IPS DF 6.9 (cell line): ENCODE measurements around the gene RMRP.

Source experiments
- DNase-seq: peaks from one replicate; pipeline ENCODE4 v3.0.0-alpha.2; 2013; ENCODE audit warnings: low read depth, low spot score
- H3K27ac ChIP-seq: one replicate; pipeline ENCODE4 v1.5.1; 2013; ENCODE audit warnings: low read length, control low read depth
- H3K27me3 ChIP-seq: 2 replicates; pipeline ENCODE4 v1.6.1; 2013; ENCODE audit warnings: mild to moderate bottlenecking, low read length; ENCODE audit not compliant: control insufficient read depth, insufficient read depth
- H3K36me3 ChIP-seq: 2 replicates; pipeline ENCODE4 v1.6.1; 2013; ENCODE audit warnings: low read length; ENCODE audit not compliant: control insufficient read depth, insufficient read depth
- H3K4me1 ChIP-seq: 2 replicates; pipeline ENCODE4 v1.6.1; 2013; ENCODE audit warnings: low read length; ENCODE audit not compliant: control insufficient read depth, insufficient read depth
- H3K4me3 ChIP-seq: 2 replicates; pipeline ENCODE4 v1.5.1; 2013; ENCODE audit warnings: mild to moderate bottlenecking, low read length
- H3K9me3 ChIP-seq: 2 replicates; pipeline ENCODE4 v1.6.1; 2013; ENCODE audit warnings: low read length, inconsistent platforms; ENCODE audit not compliant: control insufficient read depth, insufficient read depth
- WGBS: extraction: QIAGEN DNeasy Blood & Tissue Kit; methylation state at CpG from one replicate; pipeline ENCODE4 v1.1.7; 2013; ENCODE audit warnings: mixed read lengths, missing lambda C conversion rate; ENCODE audit not compliant: insufficient read length, insufficient coverage; 5-methylcytosine and 5-hydroxymethylcytosine counted together

RMRP gene

DNA sequence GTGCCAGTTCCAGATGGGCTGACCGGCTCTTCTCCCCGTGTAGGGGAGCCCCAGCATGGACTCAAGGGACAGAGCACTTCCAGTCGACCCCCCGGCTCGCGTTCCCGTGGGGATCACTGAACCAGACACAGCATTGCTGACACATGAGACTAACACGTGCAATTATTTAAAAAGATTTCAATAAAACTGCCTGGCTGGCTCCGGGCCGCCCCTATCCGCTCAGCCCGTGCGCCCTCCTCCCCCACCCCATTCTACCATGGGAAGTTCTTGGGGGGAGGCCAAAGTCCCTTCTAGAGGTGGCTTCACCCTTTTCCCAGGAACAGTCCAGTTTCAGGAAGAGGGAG, 48.0 kb downstream of the RMRP start:
- Histone ChIP-seq H3K4me1 (peaks cover 1% of the 10 kb centered on the region; the same call in 1 of the 2 replicates), H3K27me3 (no peaks in the 10 kb centered on the region), H3K36me3 (0 out of 2 replicates have a peak, but pooled peaks cover 3% of the 10 kb centered on the region), H3K27ac (no peak overlapping the region), H3K4me3 (no peak overlapping the region), H3K9me3 (no peaks in the 10 kb centered on the region)
- DNase-seq, result no peak
- no CpG with 5 or more reads among the region's 13 CpGs for WGBS

DNA sequence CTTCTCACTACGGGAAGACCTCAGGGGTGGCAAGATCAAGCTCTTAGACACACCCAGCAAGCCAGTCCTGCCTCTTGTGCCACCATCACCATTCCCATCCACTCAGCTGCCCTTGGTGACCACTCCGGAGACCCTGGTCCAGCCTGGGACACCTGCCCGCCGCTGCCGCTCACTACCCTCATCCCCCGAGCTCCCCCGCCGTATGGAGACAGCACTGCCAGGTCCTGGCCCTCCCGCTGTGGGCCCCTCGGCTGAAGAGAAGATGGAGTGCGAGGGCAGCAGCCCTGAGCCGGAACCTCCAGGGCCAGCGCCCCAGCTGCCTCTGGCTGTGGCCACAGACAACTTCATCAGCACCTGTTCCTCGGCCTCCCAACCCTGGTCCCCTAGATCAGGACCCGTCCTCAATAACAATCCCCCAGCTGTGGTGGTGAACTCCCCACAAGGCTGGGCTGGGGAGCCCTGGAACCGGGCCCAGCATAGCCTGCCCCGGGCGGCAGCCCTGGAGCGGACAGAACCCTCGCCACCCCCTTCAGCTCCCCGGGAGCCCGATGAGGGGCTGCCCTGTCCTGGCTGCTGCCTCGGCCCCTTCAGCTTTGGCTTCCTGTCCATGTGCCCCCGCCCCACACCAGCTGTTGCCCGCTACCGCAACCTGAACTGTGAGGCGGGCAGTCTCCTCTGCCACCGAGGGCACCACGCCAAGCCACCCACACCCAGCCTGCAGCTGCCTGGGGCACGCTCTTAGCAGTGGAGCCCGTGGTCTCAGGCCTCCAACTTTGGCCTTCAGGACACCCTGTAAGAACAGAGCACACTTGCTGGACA, 48.6 kb downstream of the RMRP start:
- Histone ChIP-seq H3K27me3 (no peaks in the 10 kb centered on the region), H3K36me3 (0 out of 2 replicates have a peak, but pooled peaks cover 3% of the 10 kb centered on the region), H3K9me3 (no peaks in the 10 kb centered on the region), H3K4me1 (peaks cover 1% of the 10 kb centered on the region; the same call in 1 of the 2 replicates), H3K27ac (no peak overlapping the region), H3K4me3 (no peak overlapping the region)
- no CpG with 5 or more reads among the region's 31 CpGs for WGBS
- DNase-seq, result no peak

DNA sequence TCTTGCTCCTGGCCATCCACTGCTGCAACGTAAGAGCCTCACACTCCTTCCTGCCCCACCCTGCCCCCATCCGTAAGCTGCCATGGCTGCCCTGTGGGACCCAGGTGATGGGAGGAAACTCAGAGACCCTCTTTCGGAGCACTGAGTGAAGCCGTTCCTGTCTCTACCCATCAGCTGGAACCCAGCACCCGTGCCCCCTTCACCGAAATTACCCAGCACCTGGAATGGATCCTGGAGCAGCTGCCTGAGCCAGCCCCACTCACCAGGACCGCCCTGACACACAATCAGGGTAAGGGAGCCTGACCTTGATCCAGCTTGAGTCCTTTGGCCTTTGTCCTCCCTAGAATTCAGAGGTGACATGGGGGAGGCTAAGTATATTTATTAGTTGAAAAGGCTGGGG, 49.6 kb downstream of the RMRP start:
- WGBS, result no CpG with 5 or more reads among the region's 7 CpGs
- no peak overlapping the region for H3K4me3 ChIP-seq

More for the DNA sequence above, 49.6 kb downstream of the RMRP start:
- no peak overlapping the region for H3K27ac ChIP-seq
- H3K9me3 ChIP-seq, result no peaks in the 10 kb centered on the region
- H3K27me3 ChIP-seq, result no peaks in the 10 kb centered on the region
- no peak for DNase-seq
- H3K36me3 ChIP-seq, result 0 out of 2 replicates have a peak, but pooled peaks cover 3% of the 10 kb centered on the region
- H3K4me1 ChIP-seq, result peaks cover 1% of the 10 kb centered on the region; the same call in 1 of the 2 replicates
